CD14-positive monocyte (primary cell): ENCODE results near the gene RELT. TPM values are rescaled to one million over a fixed set of nuclear protein-coding genes. Genes with fewer than 3 reads are reported as not detected.

Experiments used
- DNase-seq, 3 donors: peaks; one replicate each; pipeline ENCODE4 v3.0.0-alpha.2; 2011 to 2022
- H2AFZ ChIP-seq: 2 replicates; pipeline ENCODE4 v1.6.0; 2012; ENCODE audit warnings: mild to moderate bottlenecking, low read depth, low read length, inconsistent platforms; ENCODE audit not compliant: insufficient read depth, poor library complexity, severe bottlenecking
- H3K27ac ChIP-seq, 2 donors: 1 replicate in 1 of 2; 2 replicates in 1 of 2; pipeline ENCODE4 v1.5.1; 2012 to 2013; ENCODE audit warnings: low read length in 2 of 2, control low read depth in 1 of 2, inconsistent platforms in 1 of 2, low read depth in 1 of 2, mild to moderate bottlenecking in 1 of 2
- H3K27me3 ChIP-seq, 2 donors: one replicate each; pipeline versions ENCODE4 v1.6.0 to v1.6.1; 2011 to 2013; ENCODE audit warnings: low read length in 2 of 2; ENCODE audit not compliant: control insufficient read depth in 2 of 2, insufficient read depth in 2 of 2
- H3K36me3 ChIP-seq, 2 donors: replicated peaks in 1 of 2; 1 replicate in 1 of 2; 2 replicates in 1 of 2; pipeline versions ENCODE4 v1.5.1 to v1.6.1; 2012 to 2013; ENCODE audit warnings: low read length in 2 of 2, control low read depth in 1 of 2, inconsistent platforms in 1 of 2, mild to moderate bottlenecking in 1 of 2; ENCODE audit not compliant: insufficient read depth in 2 of 2, control insufficient read depth in 1 of 2
- H3K4me1 ChIP-seq, 2 donors: 1 replicate in 1 of 2; 2 replicates in 1 of 2; pipeline versions ENCODE4 v1.5.1 to v1.6.1; 2012 to 2013; ENCODE audit warnings: low read length in 2 of 2, control low read depth in 1 of 2, inconsistent platforms in 1 of 2, mild to moderate bottlenecking in 1 of 2, moderate library complexity in 1 of 2; ENCODE audit not compliant: insufficient read depth in 2 of 2, control insufficient read depth in 1 of 2
- H3K4me2 ChIP-seq: replicated peaks from 2 replicates; pipeline ENCODE3; 2012; ENCODE audit warnings: low read length, moderate library complexity, mild to moderate bottlenecking; ENCODE audit not compliant: poor library complexity, severe bottlenecking; ENCODE audit errors: extremely low read depth
- H3K4me3 ChIP-seq, 3 experiments: fragments of 200-600 bp in 1 of 3; sonication (generic) in 1 of 3; replicated peaks in 1 of 3; 1 replicate in 2 of 3; 2 replicates in 1 of 3; pipeline ENCODE4 v1.5.1; 2011 to 2013; ENCODE audit warnings: low read length in 3 of 3, mild to moderate bottlenecking in 3 of 3, control low read depth in 2 of 3, low read depth in 2 of 3, inconsistent platforms in 1 of 3, moderate library complexity in 1 of 3
- H3K79me2 ChIP-seq: 2 replicates; pipeline ENCODE4 v1.6.0; 2012; ENCODE audit warnings: mild to moderate bottlenecking, control low read depth, inconsistent platforms, low read length, moderate library complexity; ENCODE audit not compliant: insufficient read depth
- H3K9ac ChIP-seq: 2 replicates; pipeline ENCODE4 v1.6.0; 2017; ENCODE audit warnings: low read length, mild to moderate bottlenecking; ENCODE audit not compliant: insufficient read depth, poor library complexity, severe bottlenecking
- H3K9me3 ChIP-seq, 2 donors: replicated peaks in 1 of 2; 1 replicate in 1 of 2; 2 replicates in 1 of 2; pipeline versions ENCODE4 v1.5.1 to v1.6.1; 2012 to 2013; ENCODE audit warnings: low read length in 2 of 2, control low read depth in 1 of 2; ENCODE audit not compliant: control insufficient read depth in 1 of 2, insufficient read depth in 1 of 2
- H4K20me1 ChIP-seq: 2 replicates; pipeline ENCODE4 v1.6.0; 2012; ENCODE audit warnings: mild to moderate bottlenecking, low read length, control low read depth, moderate library complexity; ENCODE audit not compliant: insufficient read depth
- H3K27ac Mint-ChIP-seq, 7 donors: one replicate each; pipeline ENCODE4 v1.8.0; 2020; ENCODE audit warnings: mild to moderate bottlenecking in 7 of 7, mixed read lengths in 7 of 7, moderate library complexity in 6 of 7, inconsistent platforms in 2 of 7
- H3K27me3 Mint-ChIP-seq, 3 donors: one replicate each; pipeline ENCODE4 v1.8.0; 2021 to 2022; ENCODE audit warnings: low read depth in 3 of 3, mild to moderate bottlenecking in 3 of 3, mixed read lengths in 3 of 3, moderate library complexity in 3 of 3, inconsistent platforms in 1 of 3
- H3K36me3 Mint-ChIP-seq, 2 donors: one replicate each; pipeline ENCODE4 v1.8.0; 2020; ENCODE audit warnings: mixed read lengths in 2 of 2, inconsistent platforms in 1 of 2, mild to moderate bottlenecking in 1 of 2
- H3K4me1 Mint-ChIP-seq: one replicate; pipeline ENCODE4 v1.8.0; 2020; ENCODE audit warnings: mild to moderate bottlenecking, mixed read lengths
- H3K4me3 Mint-ChIP-seq, 2 donors: one replicate each; pipeline ENCODE4 v1.8.0; 2020; ENCODE audit warnings: mild to moderate bottlenecking in 2 of 2, mixed read lengths in 2 of 2, moderate library complexity in 1 of 2
- H3K9me3 Mint-ChIP-seq, 7 donors: one replicate each; pipeline ENCODE4 v1.8.0; 2020 to 2022; ENCODE audit warnings: mixed read lengths in 7 of 7, mild to moderate bottlenecking in 6 of 7, moderate library complexity in 6 of 7, inconsistent platforms in 2 of 7
- CTCF ChIP-seq: fragments of 200-600 bp; IDR thresholded peaks from one replicate; pipeline ENCODE4 v1.8.0; 2022; ENCODE audit warnings: antibody characterized with exemption, mild to moderate bottlenecking
- WGBS: methylation state at CpG from one replicate; pipeline ENCODE4 v1.1.5; 2013; ENCODE audit warnings: missing lambda C conversion rate; ENCODE audit not compliant: insufficient coverage; 5-methylcytosine and 5-hydroxymethylcytosine counted together
- intact Hi-C, 2 donors: fragments of 100-400 bp; cut with micrococcal nuclease; formaldehyde crosslinking; loops; one replicate each; pipeline versions ENCODE4 v1.15.0 to v1.15.1; 2023
- polyA plus RNA-seq, 3 donors: library from polyadenylated mRNA; depleted of rRNA in 1 of 3; unstranded in 2 of 3; stranded (reverse) in 1 of 3; fragments of 300-500 nt in 2 of 3; fragments of >200 nt in 1 of 3; fragmentation: Illumina TruSeq in 2 of 3; gene quantifications; 1 replicate in 2 of 3; 2 replicates in 1 of 3; pipeline ENCODE4 v1.2.3, GENCODE V29; 2012 to 2021

The RELT gene
- polyA plus RNA-seq, 3 donors = 16.4 to 265 (median 27.3) TPM

- TF ChIP-seq CTCF = no peak
- WGBS = 100% methylated on average over 1 of the region's 5 CpGs
- Mint-ChIP-seq H3K27ac (peak overlapping the region in 1 of 7 donors; percentile 24), H3K4me3 (no peak overlapping the region), H3K4me1 (no peaks in the 10 kb centered on the region), H3K27me3 (peaks cover 0 to 3% (median 1%) of the 10 kb centered on the region in 3 donors), H3K9me3 (no peaks in the 10 kb centered on the region), H3K36me3 (no peaks in the 10 kb centered on the region)
- Histone ChIP-seq H3K4me1 (no peaks in the 10 kb centered on the region), H3K4me2 (no peak overlapping the region), H3K9me3 (no peaks in the 10 kb centered on the region), H3K9ac (no peak overlapping the region), H2AFZ (no peak overlapping the region), H4K20me1 (no peaks in the 10 kb centered on the region), H3K79me2 (no peaks in the 10 kb centered on the region), H3K27me3 (no peaks in the 10 kb centered on the region), H3K27ac (no peak overlapping the region), H3K4me3 (no peak overlapping the region), H3K36me3 (no peaks in the 10 kb centered on the region)
- intact Hi-C loops = no loop called here
- DNase-seq = no peak
Observed at GRCh38 chr11:73358071-73358470, 18.1 kb upstream of the RELT start.

- no peaks in the 10 kb centered on the region for H4K20me1 ChIP-seq
- DNase-seq = no peak
- H3K27ac ChIP-seq = no peak overlapping the region
- no peak overlapping the region for H3K9ac ChIP-seq
- Mint-ChIP-seq H3K27ac (no peak overlapping the region), H3K4me3 (no peak overlapping the region), H3K4me1 (no peaks in the 10 kb centered on the region), H3K27me3 (peaks cover 0 to 5% (median 1%) of the 10 kb centered on the region in 3 donors), H3K9me3 (no peaks in the 10 kb centered on the region), H3K36me3 (no peaks in the 10 kb centered on the region)
- H3K4me3 ChIP-seq = no peak overlapping the region
- H3K4me2 ChIP-seq = no peak overlapping the region
- no peaks in the 10 kb centered on the region for H3K36me3 ChIP-seq
- H2AFZ ChIP-seq = no peak overlapping the region
- no peaks in the 10 kb centered on the region for H3K4me1 ChIP-seq
- WGBS = 99% methylated on average over 9 of the region's 11 CpGs
- H3K27me3 ChIP-seq = no peaks in the 10 kb centered on the region
- no peaks in the 10 kb centered on the region for H3K9me3 ChIP-seq
- H3K79me2 ChIP-seq = no peaks in the 10 kb centered on the region
- TF ChIP-seq CTCF = no peak
- intact Hi-C loops = no loop called here
Observed at GRCh38 chr11:73359341-73359740, 16.9 kb upstream of the RELT start.
